SK-N-SH (cell line): ENCODE measurements around the gene UBD. TPM values are rescaled to one million over a fixed set of nuclear protein-coding genes. Genes with fewer than 3 reads are reported as not detected.

ENCODE experiments used
- CTCF ChIA-PET: fragments of 300-600, 350-600 bp; formaldehyde crosslinking; extraction: SDS; loops from one replicate; lab custom pipeline; 2021; lab: Yijun Ruan, JAX
- POLR2A ChIA-PET: fragments of 350-600 bp; sonication (Branson Sonifier 250); formaldehyde crosslinking; extraction: SDS; loops from one replicate; lab custom pipeline; 2020; ENCODE audit warnings: antibody characterized with exemption, inconsistent platforms; lab: Yijun Ruan, JAX
- DNase-seq: peaks from one replicate; pipeline ENCODE4 v3.0.0; 2012
- H2AFZ ChIP-seq: fragments of 200-600 bp; sonication (generic); 2 replicates; pipeline ENCODE4 v1.8.1; 2016; ENCODE audit warnings: antibody characterized with exemption, mild to moderate bottlenecking, low read depth
- H3F3A ChIP-seq: fragments of 200-600 bp; sonication (generic); replicated peaks from 2 replicates; pipeline ENCODE3; 2016; ENCODE audit warnings: antibody characterized with exemption, mild to moderate bottlenecking; ENCODE audit not compliant: insufficient read depth
- H3K27ac ChIP-seq, 2 experiments: fragments of 200-500 bp in 1 of 2; fragments of 200-600 bp in 1 of 2; sonication (Bioruptor generic) in 1 of 2; sonication (generic), shearing (Covaris generic) in 1 of 2; 2 replicates each; pipeline versions ENCODE4 v1.5.1 to v1.6.1; 2014 to 2016; ENCODE audit warnings: low read depth in 2 of 2, inconsistent platforms in 1 of 2, low read length in 1 of 2, mild to moderate bottlenecking in 1 of 2, mixed read lengths in 1 of 2
- H3K27me3 ChIP-seq: fragments of 200-600 bp; sonication (generic), shearing (Covaris generic); 2 replicates; pipeline ENCODE4 v1.6.1; 2016; ENCODE audit warnings: mixed run types; ENCODE audit not compliant: insufficient read depth
- H3K36me3 ChIP-seq, 2 experiments: fragments of 200-500 bp in 1 of 2; fragments of 200-600 bp in 1 of 2; sonication (Bioruptor generic) in 1 of 2; sonication (generic) in 1 of 2; replicated peaks in 1 of 2; 2 replicates each; pipeline versions ENCODE3 to v1.5.1; 2014 to 2016; ENCODE audit warnings: low read length in 1 of 2, mild to moderate bottlenecking in 1 of 2; ENCODE audit not compliant: insufficient read depth in 2 of 2, control insufficient read depth in 1 of 2
- H3K4me1 ChIP-seq, 2 experiments: fragments of 200-500 bp in 1 of 2; fragments of 200-600 bp in 1 of 2; sonication (Bioruptor generic) in 1 of 2; sonication (generic), shearing (Covaris generic) in 1 of 2; 2 replicates each; pipeline versions ENCODE4 v1.5.1 to v1.6.1; 2014 to 2016; ENCODE audit warnings: low read depth in 1 of 2, low read length in 1 of 2, mixed run types in 1 of 2; ENCODE audit not compliant: insufficient read depth in 2 of 2, control insufficient read depth in 1 of 2
- H3K4me2 ChIP-seq: fragments of 200-600 bp; sonication (generic), shearing (Covaris generic); 2 replicates; pipeline ENCODE4 v1.6.1; 2017; ENCODE audit warnings: mixed run types
- H3K4me3 ChIP-seq, 2 experiments: fragments of 200-500 bp in 1 of 2; fragments of 200-600 bp in 1 of 2; sonication (Bioruptor generic) in 1 of 2; sonication (generic), shearing (Covaris generic) in 1 of 2; 2 replicates each; pipeline versions ENCODE4 v1.5.1 to v1.8.1; 2014 to 2016; ENCODE audit warnings: low read depth in 2 of 2, inconsistent platforms in 1 of 2, low read length in 1 of 2, mild to moderate bottlenecking in 1 of 2, mixed read lengths in 1 of 2, moderate library complexity in 1 of 2
- H3K79me2 ChIP-seq: fragments of 200-600 bp; sonication (generic); 2 replicates; pipeline ENCODE4 v1.8.1; 2017; ENCODE audit warnings: mild to moderate bottlenecking; ENCODE audit not compliant: insufficient read depth
- H3K9ac ChIP-seq: fragments of 200-600 bp; sonication (generic); 2 replicates; pipeline ENCODE4 v1.6.1; 2017; ENCODE audit warnings: mixed run types
- H3K9me2 ChIP-seq: fragments of 200-600 bp; sonication (generic); 2 replicates; pipeline ENCODE4 v1.6.1; 2017; ENCODE audit warnings: mixed run types
- H3K9me3 ChIP-seq: fragments of 200-600 bp; sonication (generic); 2 replicates; pipeline ENCODE4 v1.6.1; 2017; ENCODE audit warnings: mixed run types, mild to moderate bottlenecking, moderate library complexity
- H4K20me1 ChIP-seq: fragments of 200-600 bp; sonication (generic); 2 replicates; pipeline ENCODE4 v1.6.1; 2017; ENCODE audit warnings: mild to moderate bottlenecking, mixed run types; ENCODE audit not compliant: insufficient read depth
- CTCF ChIP-seq: fragments of 200-600 bp; sonication (generic); IDR thresholded peaks from 2 replicates; pipeline ENCODE4 v1.6.1; 2017; ENCODE audit warnings: antibody characterized with exemption, mild to moderate bottlenecking, moderate library complexity
- MAX ChIP-seq: IDR thresholded peaks from 2 replicates; pipeline ENCODE4 v1.4.0; 2012; ENCODE audit warnings: low read depth
- RAD21 ChIP-seq: IDR thresholded peaks from 2 replicates; pipeline ENCODE4 v1.6.1; 2012; ENCODE audit warnings: mild to moderate bottlenecking, low read length
- REST ChIP-seq: IDR thresholded peaks from 2 replicates; pipeline ENCODE4 v1.6.1; 2012; ENCODE audit warnings: mild to moderate bottlenecking, low read depth, low read length, moderate library complexity
- SMC3 ChIP-seq: IDR thresholded peaks from 2 replicates; pipeline ENCODE4 v1.6.1; 2012; ENCODE audit warnings: low read depth, low read length, improper control_type of control experiment
- TCF12 ChIP-seq: IDR thresholded peaks from 2 replicates; pipeline ENCODE4 v1.4.0; 2012
- WGBS: methylation state at CpG from one replicate; pipeline ENCODE4 v1.1.6; 2017; ENCODE audit warnings: low lambda C conversion rate; 5-methylcytosine and 5-hydroxymethylcytosine counted together
- polyA plus RNA-seq, 3 experiments: library from polyadenylated mRNA; depleted of rRNA; stranded (reverse); fragments of >200 nt; gene quantifications; 2 replicates each; pipeline ENCODE4 v1.2.3, GENCODE V29; 2012

The UBD gene
- polyA plus RNA-seq, 1 of the 3 experiments (the other 2 are of a cell fraction) = not detected

- Histone ChIP-seq H3K4me1 (no peaks in the 10 kb centered on the region; a peak in 1 of 4 replicates), H3K27ac (no peak overlapping the region), H3F3A (no peaks in the 10 kb centered on the region), H3K9me2 (no peaks in the 10 kb centered on the region), H4K20me1 (no peaks in the 10 kb centered on the region), H3K9me3 (no peaks in the 10 kb centered on the region), H3K79me2 (no peaks in the 10 kb centered on the region), H3K27me3 (peaks cover 19% of the 10 kb centered on the region; the same call in 1 of the 2 replicates), H3K9ac (no peak overlapping the region), H3K4me3 (no peak overlapping the region), H3K36me3 (no peaks in the 10 kb centered on the region), H2AFZ (no peak overlapping the region), H3K4me2 (no peak overlapping the region)
- POLR2A ChIA-PET = no interaction called here
- no peak for DNase-seq
- CTCF ChIA-PET = interaction anchor here (0.6 to 2.8 kb wide), 12 partner anchors 8 to 905 kb away, joined by 3 to 22 read pairs (median 5); no protein-coding TSS in a partner anchor
- WGBS = 55% methylated on average over 4 of the region's 4 CpGs
- TF ChIP-seq REST = no peak
These were observed 30.8 kb upstream of the UBD start for GRCh38 chr6:29590218-29590808.

GRCh38 chr6:29589423-29590048 is 30.0 kb upstream of the UBD start:
- POLR2A ChIA-PET = no interaction called here
- Histone ChIP-seq H3K9ac (no peak overlapping the region), H3K9me2 (no peaks in the 10 kb centered on the region), H3K4me1 (no peaks in the 10 kb centered on the region; a peak in 1 of 4 replicates), H3K9me3 (no peaks in the 10 kb centered on the region), H3K27ac (no peak overlapping the region), H3K27me3 (peaks cover 22% of the 10 kb centered on the region; the same call in 1 of the 2 replicates), H3K4me2 (no peak overlapping the region), H2AFZ (no peak overlapping the region), H3K4me3 (no peak overlapping the region; a peak in 1 of 4 replicates), H3K36me3 (no peaks in the 10 kb centered on the region), H3F3A (no peaks in the 10 kb centered on the region), H4K20me1 (no peaks in the 10 kb centered on the region), H3K79me2 (no peaks in the 10 kb centered on the region)
- DNase-seq = peak; percentile 54
- TF ChIP-seq TCF12 = no peak
- TF ChIP-seq CTCF = peak; percentile 98
- peak; percentile 81 for TF ChIP-seq SMC3
- peak; percentile 32; the same call in 1 of the 2 replicates for TF ChIP-seq MAX
- peak; percentile 90 for TF ChIP-seq RAD21
- CTCF ChIA-PET = interaction anchor here (0.6 to 2.8 kb wide), 19 partner anchors 9 to 904 kb away, joined by 3 to 22 read pairs (median 3); no protein-coding TSS in a partner anchor
- 0% methylated on average over 3 of the region's 3 CpGs for WGBS
